Astrocyte (in vitro differentiated cells and primary cell): ENCODE data around the gene TLR9. TPM values are rescaled to one million over a fixed set of nuclear protein-coding genes. Genes with fewer than 3 reads are reported as not detected.

Source experiments
- DNase-seq: peaks from one replicate; pipeline ENCODE4 v3.0.0-alpha.2; 2010; ENCODE audit warnings: low read depth
- FAIRE-seq: peaks from 2 replicates; lab custom pipeline; 2011; peaks lifted over from hg19 to GRCh38; lab: Jason Lieb, UNC
- H2AFZ ChIP-seq: 2 replicates; pipeline ENCODE4 v1.6.0; 2012; ENCODE audit warnings: low read depth, low read length, inconsistent platforms
- H3K27ac ChIP-seq: 2 replicates; pipeline ENCODE4 v1.5.1; 2011; ENCODE audit warnings: low read depth, low read length, inconsistent platforms
- H3K27me3 ChIP-seq: 2 replicates; pipeline ENCODE4 v1.6.0; 2011; ENCODE audit warnings: low read length, inconsistent platforms; ENCODE audit not compliant: insufficient read depth
- H3K36me3 ChIP-seq: 2 replicates; pipeline ENCODE4 v1.5.1; 2011; ENCODE audit warnings: low read length, inconsistent platforms; ENCODE audit not compliant: insufficient read depth
- H3K4me1 ChIP-seq: 2 replicates; pipeline ENCODE4 v1.5.1; 2011; ENCODE audit warnings: low read length, inconsistent platforms; ENCODE audit not compliant: insufficient read depth
- H3K4me2 ChIP-seq: 2 replicates; pipeline ENCODE4 v1.6.0; 2012; ENCODE audit warnings: low read length, inconsistent platforms
- H3K4me3 ChIP-seq: 2 replicates; pipeline ENCODE4 v1.5.1; 2011; ENCODE audit warnings: low read depth, mild to moderate bottlenecking, low read length, inconsistent platforms; ENCODE audit not compliant: insufficient read depth
- H3K79me2 ChIP-seq: 2 replicates; pipeline ENCODE4 v1.6.0; 2012; ENCODE audit warnings: mild to moderate bottlenecking, low read length, inconsistent platforms; ENCODE audit not compliant: insufficient read depth
- H3K9ac ChIP-seq: 2 replicates; pipeline ENCODE4 v1.6.0; 2012; ENCODE audit warnings: mild to moderate bottlenecking, low read length, inconsistent platforms
- H3K9me3 ChIP-seq: 2 replicates; pipeline ENCODE4 v1.5.1; 2012; ENCODE audit warnings: low read depth, mild to moderate bottlenecking, low read length, inconsistent platforms; ENCODE audit not compliant: insufficient read depth
- H4K20me1 ChIP-seq: 2 replicates; pipeline ENCODE4 v1.6.0; 2012; ENCODE audit warnings: low read length, inconsistent platforms; ENCODE audit not compliant: insufficient read depth
- H3K27ac Mint-ChIP-seq: one replicate; pipeline ENCODE4 v1.8.0; 2021; ENCODE audit warnings: mild to moderate bottlenecking, mixed read lengths; ENCODE audit not compliant: unreplicated experiment
- H3K27me3 Mint-ChIP-seq: one replicate; pipeline ENCODE4 v1.8.0; 2021; ENCODE audit warnings: low read depth, mixed read lengths; ENCODE audit not compliant: unreplicated experiment
- H3K36me3 Mint-ChIP-seq: one replicate; pipeline ENCODE4 v1.8.0; 2021; ENCODE audit warnings: low read depth, mixed read lengths; ENCODE audit not compliant: unreplicated experiment
- H3K4me1 Mint-ChIP-seq: one replicate; pipeline ENCODE4 v1.8.0; 2021; ENCODE audit warnings: low read depth, mixed read lengths; ENCODE audit not compliant: unreplicated experiment
- H3K4me3 Mint-ChIP-seq: one replicate; pipeline ENCODE4 v1.8.0; 2021; ENCODE audit warnings: mild to moderate bottlenecking, moderate library complexity, mixed read lengths; ENCODE audit not compliant: unreplicated experiment
- H3K9me3 Mint-ChIP-seq: one replicate; pipeline ENCODE4 v1.8.0; 2021; ENCODE audit warnings: mild to moderate bottlenecking, mixed read lengths; ENCODE audit not compliant: unreplicated experiment
- CTCF ChIP-seq: IDR thresholded peaks from 2 replicates; pipeline ENCODE4 v1.5.1; 2011; ENCODE audit warnings: low read depth, mild to moderate bottlenecking, inconsistent platforms, low read length, moderate library complexity; ENCODE audit not compliant: insufficient read depth
- EZH2 ChIP-seq: IDR thresholded peaks from 2 replicates; pipeline ENCODE4 v1.6.1; 2012; ENCODE audit warnings: mild to moderate bottlenecking, low read length, inconsistent platforms; ENCODE audit not compliant: insufficient read depth
- total RNA-seq: library from RNA; stranded (reverse); gene quantifications from 2 replicates; pipeline ENCODE4 v1.2.1, GENCODE V29; 2021

The TLR9 gene
- total RNA-seq, 1 donor from 2014 or later: 0.25 TPM

DNA sequence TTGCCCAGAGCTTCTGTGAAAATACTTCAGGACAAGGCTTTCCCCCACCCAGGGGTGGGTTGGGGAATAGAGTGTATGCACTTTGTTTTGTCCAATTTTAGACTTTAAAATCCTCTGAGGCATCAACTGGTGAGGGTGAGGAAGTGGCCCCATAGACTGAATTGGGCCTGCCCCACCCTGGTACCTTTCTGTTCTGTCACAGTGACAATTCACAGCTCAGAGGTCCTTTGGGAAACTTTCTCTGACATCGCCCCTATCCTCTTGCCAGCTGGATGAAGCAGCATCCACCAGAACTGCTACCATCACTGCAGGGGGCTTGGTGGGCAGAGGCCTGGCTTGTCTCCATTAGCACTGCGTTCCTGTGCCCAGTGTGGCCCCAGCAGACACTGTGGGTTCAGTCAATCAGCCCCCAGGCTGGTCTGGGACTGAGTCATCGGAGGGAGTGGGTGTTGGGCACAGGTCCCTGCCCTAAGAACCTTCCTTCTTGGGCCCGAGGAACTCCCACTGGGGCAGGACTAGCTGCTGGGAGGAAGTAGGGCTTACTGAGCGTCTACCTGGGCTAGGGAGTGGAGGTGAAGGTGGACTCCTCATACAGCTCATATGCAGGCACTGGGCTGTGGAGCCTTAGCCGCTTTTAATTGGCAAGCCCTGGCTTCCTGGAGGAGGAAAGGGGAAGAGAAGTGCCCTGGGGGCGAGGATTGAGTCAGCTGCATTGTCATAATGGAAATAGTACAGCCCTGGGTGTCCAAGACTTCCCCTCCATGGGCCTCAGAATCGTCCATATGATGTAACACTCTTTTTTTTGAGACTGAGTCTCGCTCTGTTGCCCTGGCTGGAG is 18.6 kb upstream of the TLR9 start:
- Histone ChIP-seq H3K4me3 (no peak overlapping the region), H3K9ac (no peak overlapping the region), H3K27ac (peak overlapping the region; percentile 24), H3K4me1 (peaks cover 38% of the 10 kb centered on the region), H3K9me3 (no peaks in the 10 kb centered on the region), H3K36me3 (peaks cover 4% of the 10 kb centered on the region), H2AFZ (no peak overlapping the region), H3K27me3 (no peaks in the 10 kb centered on the region), H3K79me2 (peaks cover 11% of the 10 kb centered on the region), H3K4me2 (peak overlapping the region; percentile 92), H4K20me1 (peaks cover 18% of the 10 kb centered on the region)
- H3K9me3 Mint-ChIP-seq: peaks cover 7% of the 10 kb centered on the region
- TF ChIP-seq EZH2: no peak
- no peak for TF ChIP-seq CTCF
- DNase-seq (no peak), FAIRE-seq (no peak)
- H3K36me3 Mint-ChIP-seq: peaks cover 14% of the 10 kb centered on the region
- peak overlapping the region; percentile 67 for H3K4me3 Mint-ChIP-seq
- H3K4me1 Mint-ChIP-seq: peaks cover 22% of the 10 kb centered on the region
- H3K27me3 Mint-ChIP-seq: no peaks in the 10 kb centered on the region
- peak overlapping the region; percentile 53 for H3K27ac Mint-ChIP-seq

- H4K20me1 ChIP-seq: peaks cover 11% of the 10 kb centered on the region
- H3K27me3 Mint-ChIP-seq: no peaks in the 10 kb centered on the region
- H3K4me1 ChIP-seq: peaks cover 53% of the 10 kb centered on the region
- H3K36me3 Mint-ChIP-seq: peaks cover 5% of the 10 kb centered on the region
- peaks cover 24% of the 10 kb centered on the region for H3K4me1 Mint-ChIP-seq
- no peak overlapping the region for H3K27ac Mint-ChIP-seq
- no peak overlapping the region for H3K4me2 ChIP-seq
- peaks cover 27% of the 10 kb centered on the region for H3K79me2 ChIP-seq
- no peak for TF ChIP-seq EZH2
- no peak for TF ChIP-seq CTCF
- H3K36me3 ChIP-seq: no peaks in the 10 kb centered on the region
- no peak overlapping the region for H2AFZ ChIP-seq
- FAIRE-seq: no peak
- H3K9ac ChIP-seq: no peak overlapping the region
- H3K9me3 ChIP-seq: no peaks in the 10 kb centered on the region
- no peak overlapping the region for H3K4me3 ChIP-seq
- H3K4me3 Mint-ChIP-seq: peak overlapping the region; percentile 50
- no peak overlapping the region for H3K27ac ChIP-seq
- H3K9me3 Mint-ChIP-seq: peaks cover 7% of the 10 kb centered on the region
- H3K27me3 ChIP-seq: no peaks in the 10 kb centered on the region
- DNase-seq: no peak
Measured at GRCh38 chr3:52242039-52242438, 16.6 kb upstream of the TLR9 start.

DNA sequence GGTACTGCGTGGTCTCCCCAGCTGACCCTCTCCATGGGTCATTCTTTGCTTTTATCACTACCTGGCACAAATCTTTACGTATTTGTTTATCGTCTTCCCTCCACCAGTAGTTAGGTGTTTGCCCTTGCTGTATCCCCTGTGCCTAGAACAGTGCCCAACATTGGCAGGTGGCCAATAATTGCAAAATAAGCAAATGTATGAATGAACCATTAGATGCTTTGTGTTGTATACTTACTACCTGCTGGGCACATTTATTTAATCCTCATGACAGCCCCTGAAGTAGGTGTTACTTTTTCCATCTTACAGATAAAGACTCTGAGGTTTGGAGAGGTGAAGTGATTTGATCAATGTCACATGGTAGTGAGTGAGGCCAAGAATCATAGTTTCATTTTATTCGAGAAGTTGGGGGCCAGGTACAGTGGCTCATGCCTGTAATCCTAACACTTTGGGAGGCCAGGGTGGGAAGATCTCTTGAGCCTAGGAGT is 15.5 kb upstream of the TLR9 start:
- H3K4me1 Mint-ChIP-seq: peaks cover 29% of the 10 kb centered on the region
- H3K27ac Mint-ChIP-seq: peak overlapping the region; percentile 100

More for the DNA sequence above, 15.5 kb upstream of the TLR9 start:
- H3K27me3 Mint-ChIP-seq: no peaks in the 10 kb centered on the region
- TF ChIP-seq CTCF (no peak), EZH2 (no peak)
- H3K9ac ChIP-seq: no peak overlapping the region
- no peaks in the 10 kb centered on the region for H3K9me3 ChIP-seq
- peaks cover 15% of the 10 kb centered on the region for H4K20me1 ChIP-seq
- no peak for DNase-seq
- no peak overlapping the region for H2AFZ ChIP-seq
- H3K4me2 ChIP-seq: no peak overlapping the region
- peaks cover 57% of the 10 kb centered on the region for H3K4me1 ChIP-seq
- no peak overlapping the region for H3K4me3 ChIP-seq
- peaks cover 9% of the 10 kb centered on the region for H3K36me3 Mint-ChIP-seq
- peak overlapping the region; percentile 90 for H3K4me3 Mint-ChIP-seq
- H3K79me2 ChIP-seq: peaks cover 32% of the 10 kb centered on the region
- H3K9me3 Mint-ChIP-seq: peaks cover 7% of the 10 kb centered on the region
- H3K27me3 ChIP-seq: no peaks in the 10 kb centered on the region
- H3K27ac ChIP-seq: no peak overlapping the region
- H3K36me3 ChIP-seq: no peaks in the 10 kb centered on the region
- FAIRE-seq: no peak
